Mucosa of rectum (tissue), 2 donors: ENCODE measurements around the gene FAM89B.

Experiments used
- H3K27ac ChIP-seq, 2 donors: one replicate each; pipeline ENCODE4 v1.7.0; 2013; ENCODE audit warnings: inconsistent platforms in 2 of 2, low read depth in 2 of 2, low read length in 2 of 2
- H3K27me3 ChIP-seq, 2 donors: one replicate each; pipeline ENCODE4 v1.7.0; 2013; ENCODE audit warnings: low read length in 2 of 2; ENCODE audit not compliant: control insufficient read depth in 2 of 2, insufficient read depth in 2 of 2
- H3K36me3 ChIP-seq, 2 donors: one replicate each; pipeline ENCODE4 v1.7.0; 2013; ENCODE audit warnings: low read length in 2 of 2; ENCODE audit not compliant: control insufficient read depth in 2 of 2, insufficient read depth in 2 of 2
- H3K4me1 ChIP-seq, 2 donors: one replicate each; pipeline ENCODE4 v1.7.0; 2013; ENCODE audit warnings: low read length in 2 of 2, mild to moderate bottlenecking in 1 of 2; ENCODE audit not compliant: control insufficient read depth in 2 of 2, insufficient read depth in 2 of 2
- H3K4me3 ChIP-seq, 2 donors: one replicate each; pipeline ENCODE4 v1.7.0; 2013; ENCODE audit warnings: low read length in 2 of 2
- H3K9ac ChIP-seq, 2 donors: one replicate each; pipeline ENCODE4 v1.7.0; 2013; ENCODE audit warnings: low read length in 2 of 2, low read depth in 1 of 2, mild to moderate bottlenecking in 1 of 2
- H3K9me3 ChIP-seq, 2 donors: one replicate each; pipeline ENCODE4 v1.7.0; 2013; ENCODE audit warnings: low read length in 2 of 2; ENCODE audit not compliant: control insufficient read depth in 2 of 2
- donor health status: healthy.
- donor health status: Normal muscosa, but diverticular disease.

Gene FAM89B

DNA sequence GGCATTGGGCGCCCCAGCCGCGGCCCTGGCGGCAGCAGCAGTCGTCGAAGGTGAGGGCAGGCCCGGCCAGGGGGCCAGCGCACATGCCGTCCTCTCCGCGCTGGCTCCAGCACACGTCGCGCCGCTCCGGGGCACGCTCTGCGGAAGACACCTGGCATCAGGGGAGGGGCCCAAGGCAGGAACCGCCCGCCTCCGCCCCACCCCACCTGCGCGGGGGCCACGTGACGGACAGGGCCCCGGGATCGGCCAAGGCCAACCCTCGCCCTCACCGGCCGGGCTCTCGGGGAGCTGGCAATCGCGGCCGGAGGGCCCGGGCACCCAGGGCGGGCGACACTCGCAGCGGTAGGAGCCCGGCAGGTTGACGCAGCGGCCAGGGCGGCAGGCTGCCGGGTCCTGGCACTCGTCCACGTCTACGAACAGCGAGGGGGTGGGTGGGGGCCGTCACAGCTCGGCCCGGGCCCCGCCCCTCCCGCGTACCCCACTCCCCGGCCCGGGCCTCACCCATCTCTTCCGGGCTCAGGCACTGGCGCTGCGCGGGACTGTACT lies 32.5 kb upstream of the FAM89B start:
- H3K27ac ChIP-seq = peak overlapping the region; percentile 88 to 93
- no peaks in the 10 kb centered on the region for H3K9me3 ChIP-seq
- peaks cover 18 to 38% of the 10 kb centered on the region in 2 donors for H3K36me3 ChIP-seq
- H3K4me1 ChIP-seq = peaks cover 16 to 19% of the 10 kb centered on the region in 2 donors
- H3K9ac ChIP-seq = peak overlapping the region; percentile 73 to 77
- peak overlapping the region; percentile 89 for H3K4me3 ChIP-seq
- no peaks in the 10 kb centered on the region for H3K27me3 ChIP-seq

DNA sequence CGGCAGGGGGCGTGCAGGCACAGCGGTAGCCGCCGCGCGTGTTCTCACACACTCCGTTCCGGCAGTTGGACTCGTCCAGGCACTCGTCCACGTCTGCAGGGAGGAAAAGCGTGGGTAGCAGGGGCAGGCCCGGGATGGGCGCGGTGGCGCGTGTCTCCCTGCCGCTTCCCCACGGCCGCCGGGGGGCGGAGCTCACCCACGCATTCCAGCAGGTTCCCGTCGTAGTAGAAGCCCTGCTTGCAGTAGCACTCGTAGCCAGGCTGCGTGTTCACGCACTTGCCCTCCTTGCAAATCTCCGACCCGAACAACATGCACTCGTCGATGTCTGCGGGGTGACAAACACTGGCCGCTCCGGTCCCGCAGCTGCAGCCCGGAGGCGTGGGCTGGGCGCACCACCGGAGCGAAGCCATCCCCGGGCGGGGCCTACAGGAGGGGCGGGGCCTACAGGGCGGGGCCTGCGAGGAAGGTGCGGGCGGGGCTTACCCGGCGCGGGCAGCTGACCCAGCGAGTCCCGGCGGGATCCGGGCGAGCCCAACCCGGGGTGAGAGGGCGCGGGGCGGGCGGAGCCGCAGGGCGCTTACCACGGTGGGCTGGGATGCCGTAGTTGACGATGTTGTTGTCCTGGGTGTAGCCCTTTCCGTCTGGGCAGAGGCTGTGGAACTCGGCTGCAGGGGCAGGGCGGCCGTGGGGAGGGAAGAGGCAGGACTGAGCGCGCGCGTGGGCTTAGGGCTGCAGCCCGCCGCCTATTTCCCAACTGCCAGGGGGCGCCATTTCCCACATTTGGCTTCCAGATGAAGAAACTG lies 31.8 kb upstream of the FAM89B start:
- peaks cover 16 to 31% of the 10 kb centered on the region in 2 donors for H3K36me3 ChIP-seq
- no peaks in the 10 kb centered on the region for H3K9me3 ChIP-seq
- peak overlapping the region; percentile 88 to 93 for H3K27ac ChIP-seq
- H3K4me1 ChIP-seq = peaks cover 17 to 19% of the 10 kb centered on the region in 2 donors
- H3K4me3 ChIP-seq = peak overlapping the region; percentile 89
- no peaks in the 10 kb centered on the region for H3K27me3 ChIP-seq
- H3K9ac ChIP-seq = peak overlapping the region; percentile 73 to 77

DNA sequence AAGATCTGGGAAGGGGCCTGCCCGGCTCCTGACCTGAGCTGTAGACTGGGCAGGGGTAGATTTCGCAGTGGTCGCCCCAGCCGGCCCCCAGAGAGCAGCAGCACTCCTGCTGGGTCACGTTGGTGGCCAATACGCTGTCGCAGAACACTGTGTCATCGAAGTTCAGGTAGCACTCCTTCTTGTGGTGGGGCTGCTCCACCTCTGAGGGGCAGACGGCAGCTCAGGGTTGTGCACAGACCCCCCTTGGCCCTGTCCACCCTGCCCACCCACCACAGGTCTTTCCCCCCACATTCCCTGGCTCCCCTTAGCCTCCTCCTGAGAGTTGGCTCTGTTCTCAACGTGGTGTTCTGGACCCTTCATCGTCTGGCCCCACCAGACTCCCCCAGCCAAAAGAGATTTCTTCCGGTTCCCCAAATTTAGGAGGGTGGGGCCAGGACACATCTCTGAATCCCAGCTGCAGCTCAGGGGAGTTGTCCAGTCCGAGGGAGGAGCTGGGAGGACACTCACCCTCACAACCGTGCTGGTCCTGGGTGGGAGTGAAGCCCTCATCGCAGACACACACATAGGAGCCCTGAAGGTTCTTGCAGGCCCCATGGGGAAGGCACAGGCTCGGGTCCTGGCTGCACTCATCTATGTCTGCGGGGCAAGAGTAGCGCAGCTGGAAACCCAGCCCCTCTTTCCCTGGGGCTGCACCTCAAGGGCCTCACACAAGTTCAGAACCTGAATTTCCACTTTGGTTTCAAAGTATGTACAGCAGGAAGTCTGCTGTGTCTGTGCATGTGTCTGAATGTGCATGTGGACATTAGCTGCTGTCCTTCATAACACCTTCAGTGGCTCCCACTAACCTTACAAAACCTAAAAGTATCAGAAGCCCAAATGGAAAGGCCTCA lies 31.0 kb upstream of the FAM89B start:
- Histone ChIP-seq H3K4me3 (peak overlapping the region; percentile 89), H3K27ac (peak overlapping the region; percentile 88 to 93), H3K9ac (peak overlapping the region; percentile 49 to 68), H3K4me1 (peaks cover 19 to 23% of the 10 kb centered on the region in 2 donors), H3K9me3 (no peaks in the 10 kb centered on the region), H3K36me3 (peaks cover 13 to 24% of the 10 kb centered on the region in 2 donors), H3K27me3 (no peaks in the 10 kb centered on the region)

DNA sequence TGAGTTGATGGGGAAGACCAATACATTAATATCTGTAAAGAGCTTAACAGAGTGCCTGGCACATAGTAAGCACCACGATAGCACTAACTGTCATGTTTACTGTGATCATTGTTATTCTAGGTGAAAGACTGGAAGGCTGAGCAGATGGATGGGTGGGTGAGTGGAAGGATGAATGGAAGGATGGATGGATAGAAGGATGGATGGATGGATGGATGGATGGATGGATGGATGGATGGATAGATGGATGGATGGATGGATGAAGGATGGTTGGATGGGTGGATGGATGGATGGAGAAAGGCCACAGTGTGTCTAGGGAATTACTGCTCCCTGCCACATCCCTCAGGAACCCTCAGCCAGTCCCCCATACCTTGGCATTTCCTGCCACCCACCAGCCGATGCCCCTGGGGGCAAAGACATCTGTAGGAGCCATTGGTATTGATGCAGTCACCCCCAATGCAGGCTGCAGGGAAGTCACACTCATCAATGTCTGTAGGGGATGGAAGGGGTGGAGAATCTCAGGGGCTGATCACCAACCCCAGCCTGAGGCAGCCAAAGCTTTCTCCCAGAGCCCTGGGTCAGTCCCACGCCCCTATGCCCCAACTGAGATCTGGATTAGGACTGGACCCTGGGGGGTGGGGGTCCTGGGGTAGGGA lies 29.5 kb upstream of the FAM89B start:
- Histone ChIP-seq H3K9ac (no peak overlapping the region), H3K4me3 (no peak overlapping the region), H3K27ac (no peak overlapping the region), H3K4me1 (peaks cover 19 to 23% of the 10 kb centered on the region in 2 donors), H3K36me3 (peaks cover 3 to 12% of the 10 kb centered on the region in 2 donors), H3K9me3 (no peaks in the 10 kb centered on the region), H3K27me3 (no peaks in the 10 kb centered on the region)

DNA sequence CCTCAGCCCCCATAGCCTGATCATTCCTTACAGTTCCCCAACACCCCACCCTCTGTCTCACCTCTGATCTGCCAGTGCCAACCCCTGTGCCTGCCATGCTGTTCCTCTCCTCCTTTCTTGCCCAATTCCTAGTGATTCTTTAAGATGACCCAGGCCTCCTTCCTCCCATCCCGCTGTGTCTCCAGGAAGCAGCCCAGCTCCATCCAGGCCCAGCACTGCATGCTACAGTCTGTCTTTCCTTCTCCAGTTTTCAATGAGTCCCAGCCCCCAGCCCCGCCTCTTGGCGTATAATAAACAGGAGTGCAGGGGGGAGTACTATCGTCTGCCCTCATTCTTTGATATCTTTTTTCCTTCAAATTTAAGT lies 26.5 kb upstream of the FAM89B start:
- peak overlapping the region; percentile 70 to 73 for H3K4me3 ChIP-seq
- peak overlapping the region; percentile 56 to 66 for H3K9ac ChIP-seq
- peak overlapping the region; percentile 79 to 89 for H3K27ac ChIP-seq
- H3K36me3 ChIP-seq = peaks cover 0 to 6% of the 10 kb centered on the region in 2 donors
- peaks cover 10 to 17% of the 10 kb centered on the region in 2 donors for H3K4me1 ChIP-seq
- no peaks in the 10 kb centered on the region for H3K27me3 ChIP-seq
- no peaks in the 10 kb centered on the region for H3K9me3 ChIP-seq

DNA sequence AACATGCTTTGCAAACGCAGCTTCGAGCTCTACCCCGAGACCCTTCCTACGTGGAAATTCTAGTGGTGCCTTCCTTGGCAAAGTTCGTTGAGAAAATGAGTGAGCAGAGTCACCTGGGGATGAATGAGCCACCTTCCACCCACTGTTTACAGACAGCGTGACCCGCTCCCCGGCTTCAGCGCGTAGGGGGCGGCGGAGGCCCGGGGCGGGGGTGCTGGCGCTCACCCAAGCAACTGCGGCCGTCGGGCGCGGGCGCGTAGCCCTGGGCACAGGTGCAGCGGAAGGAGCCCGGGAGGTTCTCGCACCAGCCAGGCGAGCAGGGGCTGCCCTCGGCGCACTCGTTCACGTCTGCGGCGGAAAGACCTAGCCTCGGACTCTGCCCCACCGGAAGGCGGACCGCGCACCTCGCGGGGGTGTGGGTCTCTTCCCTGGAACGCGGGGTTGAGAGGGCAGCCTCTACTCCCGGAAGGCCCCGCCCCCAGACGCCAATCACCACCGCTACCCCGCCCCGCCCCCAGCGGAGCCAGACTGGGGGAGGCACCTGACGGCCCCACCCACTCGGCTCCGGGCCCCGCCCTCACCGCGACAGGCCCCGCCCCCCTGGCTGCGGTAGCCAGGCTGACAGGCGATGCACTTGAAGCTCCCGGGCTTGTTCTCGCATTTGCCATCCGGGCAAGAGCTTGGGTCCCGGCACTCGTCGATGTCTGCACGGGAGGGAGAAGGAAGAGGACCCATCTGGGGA lies 25.9 kb upstream of the FAM89B start:
- H3K36me3 ChIP-seq = peaks cover 0 to 6% of the 10 kb centered on the region in 2 donors
- H3K27me3 ChIP-seq = no peaks in the 10 kb centered on the region
- peak overlapping the region; percentile 79 to 89 for H3K27ac ChIP-seq
- peak overlapping the region; percentile 56 to 66 for H3K9ac ChIP-seq
- H3K4me1 ChIP-seq = peaks cover 8 to 15% of the 10 kb centered on the region in 2 donors
- H3K4me3 ChIP-seq = peak overlapping the region; percentile 70 to 73
- H3K9me3 ChIP-seq = no peaks in the 10 kb centered on the region

DNA sequence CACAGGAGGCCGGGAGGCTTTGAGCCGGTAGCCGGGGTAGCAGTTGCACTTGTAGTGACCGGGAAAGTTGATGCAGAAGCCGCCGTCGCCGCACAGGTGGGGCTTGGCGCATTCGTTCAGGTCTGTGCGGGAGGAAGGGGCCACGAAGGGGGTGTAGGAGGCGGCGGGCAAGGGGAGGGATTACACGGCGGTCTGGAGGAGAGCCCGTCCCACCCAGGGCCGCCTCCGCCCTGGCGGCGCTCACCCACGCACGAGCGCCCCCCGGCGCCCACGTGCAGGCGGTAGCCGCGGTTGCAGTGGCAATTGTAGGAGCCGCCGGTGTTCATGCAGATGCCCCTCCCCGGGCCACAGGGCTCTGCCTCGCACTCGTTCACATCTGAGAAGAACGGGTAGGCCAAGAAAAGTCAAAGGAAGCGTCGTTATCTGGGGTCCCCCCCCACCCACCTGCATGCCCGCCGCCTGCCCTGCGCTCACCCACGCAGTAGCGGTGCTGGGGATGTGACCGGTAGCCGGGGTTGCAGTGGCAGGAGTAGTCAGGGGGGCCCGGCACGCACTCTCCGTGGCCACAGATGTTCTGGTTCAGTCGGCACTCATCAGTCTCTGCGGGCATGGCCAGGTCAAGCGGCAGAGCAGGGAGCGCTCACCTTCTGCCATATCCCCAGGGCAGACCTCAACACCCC lies 24.8 kb upstream of the FAM89B start:
- Histone ChIP-seq H3K9ac (no peak overlapping the region), H3K9me3 (no peaks in the 10 kb centered on the region), H3K4me3 (no peak overlapping the region), H3K36me3 (peaks cover 0 to 8% of the 10 kb centered on the region in 2 donors), H3K27ac (no peak overlapping the region), H3K4me1 (peaks cover 13 to 24% of the 10 kb centered on the region in 2 donors), H3K27me3 (no peaks in the 10 kb centered on the region)

DNA sequence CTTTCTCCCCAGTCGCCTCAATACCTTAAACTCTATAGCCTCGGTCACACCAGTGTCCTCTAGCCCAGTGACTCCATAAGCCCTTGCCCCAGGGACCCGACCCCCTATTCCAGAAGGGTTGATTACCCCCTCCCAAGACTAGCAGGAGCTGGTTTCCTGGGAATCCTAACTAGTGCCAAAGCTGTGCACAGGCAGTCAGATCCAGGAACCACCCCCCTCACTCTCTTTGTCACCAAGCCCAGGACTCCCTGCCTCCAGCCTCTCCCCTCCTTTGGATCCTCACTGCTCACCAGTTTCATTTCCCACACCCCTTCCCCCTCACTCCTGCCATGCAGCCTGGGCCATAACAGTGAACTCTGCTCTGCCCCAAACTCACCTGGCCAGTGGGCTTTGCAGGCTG lies 23.9 kb upstream of the FAM89B start:
- Histone ChIP-seq H3K4me1 (peaks cover 16 to 26% of the 10 kb centered on the region in 2 donors), H3K27me3 (no peaks in the 10 kb centered on the region), H3K36me3 (peaks cover 0 to 3% of the 10 kb centered on the region in 2 donors), H3K27ac (no peak overlapping the region), H3K9ac (no peak overlapping the region), H3K9me3 (no peaks in the 10 kb centered on the region), H3K4me3 (no peak overlapping the region)

DNA sequence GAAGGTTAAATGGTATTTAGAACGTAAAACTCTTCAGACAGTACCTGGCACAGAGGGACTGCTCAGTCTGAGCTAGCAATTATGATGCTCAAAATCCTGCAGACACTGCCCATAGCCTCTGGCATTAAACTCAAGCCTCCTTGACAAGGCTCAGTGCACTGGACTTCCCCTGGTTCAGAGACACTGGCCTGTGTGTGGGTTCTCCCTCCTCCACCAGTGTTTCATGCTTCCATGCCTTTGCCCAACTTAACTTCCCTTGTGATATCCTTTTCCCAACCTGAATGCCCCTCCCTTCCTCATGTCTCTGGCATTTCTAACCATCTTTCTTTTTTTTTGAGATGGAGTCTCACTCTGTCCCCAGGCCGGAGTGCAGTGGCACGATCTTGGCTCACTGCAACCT lies 23.2 kb upstream of the FAM89B start:
- no peak overlapping the region for H3K9ac ChIP-seq
- no peaks in the 10 kb centered on the region for H3K27me3 ChIP-seq
- peaks cover 0 to 3% of the 10 kb centered on the region in 2 donors for H3K36me3 ChIP-seq
- no peaks in the 10 kb centered on the region for H3K9me3 ChIP-seq
- peaks cover 21 to 26% of the 10 kb centered on the region in 2 donors for H3K4me1 ChIP-seq
- H3K27ac ChIP-seq = no peak overlapping the region
- H3K4me3 ChIP-seq = no peak overlapping the region
